NCI-H345 treated with DMSO at 0.1 percent for 48 hours (cell line): ENCODE data around the gene MAP4K4.

Experiments
- DNase-seq: peaks from one replicate; lab custom pipeline; 2025; ENCODE audit not compliant: unreplicated experiment; lab: John Stamatoyannopoulos, UW

Gene MAP4K4

GRCh38 chr2:101812226-101812625 lies 114.7 kb downstream of the MAP4K4 start:
- no peak for DNase-seq

- no peak for DNase-seq
These were observed 117.2 kb downstream of the MAP4K4 start for GRCh38 chr2:101814752-101815151.

GRCh38 chr2:101815154-101815553 lies 117.6 kb downstream of the MAP4K4 start:
- no peak for DNase-seq

GRCh38 chr2:101815739-101816391 lies 118.4 kb downstream of the MAP4K4 start:
- no peak for DNase-seq

- no peak for DNase-seq
These were observed 119.1 kb downstream of the MAP4K4 start for GRCh38 chr2:101816598-101816997.

GRCh38 chr2:101817481-101817880 lies 120.0 kb downstream of the MAP4K4 start:
- DNase-seq: no peak

GRCh38 chr2:101818531-101819451 lies 121.3 kb downstream of the MAP4K4 start:
- no peak for DNase-seq

GRCh38 chr2:101820519-101820918 lies 123.0 kb downstream of the MAP4K4 start:
- no peak for DNase-seq

GRCh38 chr2:101821059-101821805 lies 123.7 kb downstream of the MAP4K4 start:
- DNase-seq: no peak

GRCh38 chr2:101821828-101822458 lies 124.4 kb downstream of the MAP4K4 start:
- DNase-seq: no peak

- DNase-seq: no peak
These were observed 125.9 kb downstream of the MAP4K4 start for GRCh38 chr2:101823347-101823791.

- DNase-seq: no peak
These were observed 126.4 kb downstream of the MAP4K4 start for GRCh38 chr2:101823859-101824258.

GRCh38 chr2:101826716-101827115 lies 129.2 kb downstream of the MAP4K4 start:
- no peak for DNase-seq

- no peak for DNase-seq
These were observed 129.7 kb downstream of the MAP4K4 start for GRCh38 chr2:101827246-101827645.

- DNase-seq: no peak
These were observed 130.8 kb downstream of the MAP4K4 start for GRCh38 chr2:101828257-101828656.

GRCh38 chr2:101828673-101829334 lies 131.3 kb downstream of the MAP4K4 start:
- DNase-seq: no peak

GRCh38 chr2:101829429-101829828 lies 131.9 kb downstream of the MAP4K4 start:
- no peak for DNase-seq

GRCh38 chr2:101830146-101830545 lies 132.6 kb downstream of the MAP4K4 start:
- DNase-seq: no peak

GRCh38 chr2:101830555-101830954 lies 133.0 kb downstream of the MAP4K4 start:
- DNase-seq: no peak

GRCh38 chr2:101831351-101831865 lies 133.9 kb downstream of the MAP4K4 start:
- DNase-seq: no peak
